A673 (cell line): ENCODE measurements around the gene OPN3. TPM values are rescaled to one million over a fixed set of nuclear protein-coding genes. Genes with fewer than 3 reads are reported as not detected.

Experiments used
- BruUV-seq: library from RNA; stranded (reverse); fragments of 400-500 nt; replicated peaks from 2 replicates; lab custom pipeline; 2021; lab: Mats Ljungman, UMichigan
- CTCF ChIA-PET: fragments of 300-600 bp; sonication (Branson Sonifier 250); formaldehyde crosslinking; loops from one replicate; lab custom pipeline; 2022; ENCODE audit warnings: antibody characterized with exemption; lab: Charles Lee
- POLR2A ChIA-PET: fragments of 300-600 bp; sonication (Branson Sonifier 250); formaldehyde crosslinking; loops from one replicate; lab custom pipeline; 2022; ENCODE audit warnings: antibody characterized with exemption; ENCODE audit not compliant: low non-redundant PET; lab: Charles Lee
- DNase-seq: peaks from one replicate; pipeline ENCODE4 v3.0.0-alpha.2; 2015; ENCODE audit warnings: low spot score
- H3K27ac ChIP-seq: fragments of 200-600 bp; sonication (generic); 2 replicates; pipeline ENCODE4 v1.5.1; 2016; ENCODE audit warnings: mixed run types, low read depth, mild to moderate bottlenecking, mixed read lengths, antibody characterized with exemption, low read length; ENCODE audit not compliant: poor library complexity, severe bottlenecking
- H3K27me3 ChIP-seq: fragments of 200-600 bp; sonication (generic); replicated peaks from 2 replicates; pipeline ENCODE4 v1.6.1; 2017; ENCODE audit warnings: mixed run types, low read depth, mild to moderate bottlenecking, mixed read lengths, antibody characterized with exemption, low read length; ENCODE audit not compliant: insufficient read depth, poor library complexity
- H3K36me3 ChIP-seq: fragments of 200-600 bp; sonication (generic); 2 replicates; pipeline ENCODE4 v1.6.1; 2016; ENCODE audit warnings: mixed run types, mild to moderate bottlenecking, mixed read lengths, antibody characterized with exemption, low read length; ENCODE audit not compliant: insufficient read depth, poor library complexity, severe bottlenecking
- H3K4me1 ChIP-seq: fragments of 200-600 bp; sonication (generic); 2 replicates; pipeline ENCODE4 v1.6.1; 2017; ENCODE audit warnings: mixed run types, mild to moderate bottlenecking, mixed read lengths, antibody characterized with exemption, low read length; ENCODE audit not compliant: insufficient read depth, poor library complexity, severe bottlenecking
- H3K4me3 ChIP-seq: fragments of 200-600 bp; sonication (generic); 2 replicates; pipeline ENCODE4 v1.5.1; 2016; ENCODE audit warnings: low read depth, mixed run types, mild to moderate bottlenecking, mixed read lengths, low read length; ENCODE audit not compliant: poor library complexity, severe bottlenecking
- H3K9me3 ChIP-seq: fragments of 200-600 bp; sonication (generic); 2 replicates; pipeline ENCODE4 v1.6.1; 2016; ENCODE audit warnings: mixed run types, low read depth, mild to moderate bottlenecking, mixed read lengths, antibody characterized with exemption, low read length; ENCODE audit not compliant: poor library complexity, severe bottlenecking
- EZH2 ChIP-seq: fragments of 200-600 bp; sonication (generic); IDR thresholded peaks from 2 replicates; pipeline ENCODE4 v1.6.1; 2017; ENCODE audit warnings: borderline replicate concordance, low read depth, mild to moderate bottlenecking, mixed read lengths, antibody characterized with exemption, low read length; ENCODE audit not compliant: poor library complexity, severe bottlenecking
- intact Hi-C: fragments of 100-400 bp; cut with micrococcal nuclease; formaldehyde crosslinking; loops from one replicate; pipeline ENCODE4 v1.10.0; 2022; ENCODE audit not compliant: unreplicated experiment
- total RNA-seq: library from RNA; stranded (reverse); gene quantifications from 2 replicates; pipeline ENCODE4 v1.2.3, GENCODE V29; 2021
- TF ChIP-seq, protein P1 (sequence below): fragments of 300-800, 200-600 bp; sonication (generic); conservative IDR thresholded peaks from 2 replicates; pipeline ENCODE4 v1.5.1; 2017; ENCODE audit warnings: low read depth, mild to moderate bottlenecking, antibody characterized with exemption, low read length, moderate library complexity, mixed read lengths

Gene OPN3
- total RNA-seq, 1 experiment from 2014 or later, result 12.6 TPM

DNA sequence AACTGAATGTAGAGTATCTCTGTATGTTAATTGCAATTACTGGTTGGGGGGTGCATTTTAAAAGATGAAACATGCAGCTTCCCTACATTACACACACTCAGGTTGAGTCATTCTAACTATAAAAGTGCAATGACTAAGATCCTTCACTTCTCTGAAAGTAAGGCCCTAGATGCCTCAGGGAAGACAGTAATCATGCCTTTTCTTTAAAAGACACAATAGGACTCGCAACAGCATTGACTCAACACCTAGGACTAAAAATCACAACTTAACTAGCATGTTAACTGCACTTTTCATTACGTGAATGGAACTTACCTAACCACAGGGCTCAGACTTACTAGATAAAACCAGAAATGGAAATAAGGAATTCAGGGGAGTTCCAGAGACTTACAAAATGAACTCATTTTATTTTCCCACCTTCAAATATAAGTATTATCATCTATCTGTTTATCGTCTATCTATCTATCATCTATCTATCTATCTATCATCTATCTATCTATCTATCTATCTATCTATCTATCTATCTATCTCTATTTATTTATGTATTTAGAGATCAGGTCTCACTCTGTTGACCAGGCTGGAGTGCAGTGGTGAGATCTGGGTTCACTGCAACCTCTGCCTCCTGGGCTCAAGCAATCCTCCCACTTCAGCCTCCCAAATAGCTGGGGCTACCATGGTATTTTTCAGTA lies 47.8 kb downstream of the OPN3 start:
- DNase-seq, result no peak
- intact Hi-C loops, result no loop called here

DNA sequence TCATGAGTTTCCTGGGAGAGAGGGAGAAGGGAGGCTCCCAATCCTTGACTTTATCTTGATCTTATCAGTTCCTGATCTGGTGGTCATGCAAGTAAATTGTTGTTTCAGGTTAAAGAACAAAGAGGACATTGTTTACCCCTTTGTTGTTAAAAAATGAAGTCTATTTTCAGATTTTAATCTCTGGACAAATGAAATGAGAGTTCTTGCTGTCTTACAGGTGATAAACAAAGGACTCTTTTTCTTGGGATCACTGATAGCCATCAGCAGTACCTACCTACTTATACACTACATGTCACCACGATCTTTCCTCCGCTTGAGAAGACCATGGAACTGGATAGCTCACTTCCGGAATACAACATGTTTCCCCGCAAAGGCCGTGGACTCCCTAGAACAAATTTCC lies 48.4 kb downstream of the OPN3 start:
- intact Hi-C loops, result no loop called here
- POLR2A ChIA-PET, result no interaction called here

More for the DNA sequence above, 47.8 kb downstream of the OPN3 start:
- no peak overlapping the region for H3K4me3 ChIP-seq
- H3K4me1 ChIP-seq, result peaks cover 4% of the 10 kb centered on the region
- no peaks in the 10 kb centered on the region for H3K9me3 ChIP-seq
- no peaks in the 10 kb centered on the region for H3K27me3 ChIP-seq
- no peak overlapping the region for H3K27ac ChIP-seq
- ChIA-PET CTCF (no interaction called here), POLR2A (no interaction called here)
- no peak for TF ChIP-seq EZH2
- TF ChIP-seq, protein P1, sequence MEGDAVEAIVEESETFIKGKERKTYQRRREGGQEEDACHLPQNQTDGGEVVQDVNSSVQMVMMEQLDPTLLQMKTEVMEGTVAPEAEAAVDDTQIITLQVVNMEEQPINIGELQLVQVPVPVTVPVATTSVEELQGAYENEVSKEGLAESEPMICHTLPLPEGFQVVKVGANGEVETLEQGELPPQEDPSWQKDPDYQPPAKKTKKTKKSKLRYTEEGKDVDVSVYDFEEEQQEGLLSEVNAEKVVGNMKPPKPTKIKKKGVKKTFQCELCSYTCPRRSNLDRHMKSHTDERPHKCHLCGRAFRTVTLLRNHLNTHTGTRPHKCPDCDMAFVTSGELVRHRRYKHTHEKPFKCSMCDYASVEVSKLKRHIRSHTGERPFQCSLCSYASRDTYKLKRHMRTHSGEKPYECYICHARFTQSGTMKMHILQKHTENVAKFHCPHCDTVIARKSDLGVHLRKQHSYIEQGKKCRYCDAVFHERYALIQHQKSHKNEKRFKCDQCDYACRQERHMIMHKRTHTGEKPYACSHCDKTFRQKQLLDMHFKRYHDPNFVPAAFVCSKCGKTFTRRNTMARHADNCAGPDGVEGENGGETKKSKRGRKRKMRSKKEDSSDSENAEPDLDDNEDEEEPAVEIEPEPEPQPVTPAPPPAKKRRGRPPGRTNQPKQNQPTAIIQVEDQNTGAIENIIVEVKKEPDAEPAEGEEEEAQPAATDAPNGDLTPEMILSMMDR, result no peak
- BruUV-seq, result no TSS peak
- peaks cover 15% of the 10 kb centered on the region for H3K36me3 ChIP-seq

DNA sequence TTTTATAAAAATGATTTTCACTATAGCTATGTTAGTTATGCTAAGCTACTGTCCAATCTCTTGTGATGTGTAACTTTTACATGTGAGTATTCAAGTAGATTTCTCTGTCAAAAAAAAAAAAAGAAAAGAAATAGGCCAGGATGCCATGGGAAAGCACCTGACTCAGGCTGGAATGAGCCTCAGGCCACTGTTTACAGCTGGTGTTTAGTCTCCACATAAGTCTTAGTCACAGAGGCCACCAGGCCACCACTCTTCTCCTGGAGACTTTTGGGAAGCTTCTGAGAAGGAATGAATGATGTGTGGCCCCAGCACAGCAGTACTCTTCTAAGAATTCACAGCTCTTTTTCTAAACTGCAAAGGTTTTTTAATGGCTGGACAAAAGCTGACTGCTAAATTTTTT lies 48.9 kb downstream of the OPN3 start:
- CTCF ChIA-PET, result no interaction called here
- Histone ChIP-seq H3K36me3 (peaks cover 15% of the 10 kb centered on the region), H3K27me3 (no peaks in the 10 kb centered on the region), H3K4me3 (no peak overlapping the region), H3K4me1 (peaks cover 4% of the 10 kb centered on the region), H3K9me3 (no peaks in the 10 kb centered on the region), H3K27ac (no peak overlapping the region)
- DNase-seq, result no peak
- no TSS peak for BruUV-seq
- intact Hi-C loops, result no loop called here
- POLR2A ChIA-PET, result no interaction called here
- TF ChIP-seq, protein P1, result no peak

More for the DNA sequence above, 48.4 kb downstream of the OPN3 start:
- BruUV-seq, result no TSS peak
- H3K27ac ChIP-seq, result no peak overlapping the region
- no peak overlapping the region for H3K4me3 ChIP-seq
- peaks cover 15% of the 10 kb centered on the region for H3K36me3 ChIP-seq
- no peak for DNase-seq
- H3K9me3 ChIP-seq, result no peaks in the 10 kb centered on the region
- TF ChIP-seq EZH2, result no peak
- TF ChIP-seq, protein P1, result no peak
- H3K4me1 ChIP-seq, result peaks cover 4% of the 10 kb centered on the region
- no peaks in the 10 kb centered on the region for H3K27me3 ChIP-seq
- CTCF ChIA-PET, result no interaction called here
